Mammary epithelial cell (primary cell): ENCODE measurements around the gene POLR1E.

ENCODE experiments used
- CTCF ChIP-seq, 2 donors: IDR thresholded peaks in 1 of 2; conservative IDR thresholded peaks in 1 of 2; 2 replicates each; pipeline ENCODE4 v1.5.1; 2011 to 2012; ENCODE audit warnings: inconsistent platforms in 2 of 2, low read length in 2 of 2, mild to moderate bottlenecking in 2 of 2, control low read depth in 1 of 2, low read depth in 1 of 2; ENCODE audit not compliant: insufficient read depth in 1 of 2; ENCODE audit errors: extremely low read depth in 1 of 2
- EZH2 ChIP-seq: IDR thresholded peaks from 2 replicates; pipeline ENCODE4 v1.6.1; 2012; ENCODE audit warnings: low read length, inconsistent platforms, borderline replicate concordance

DNA sequence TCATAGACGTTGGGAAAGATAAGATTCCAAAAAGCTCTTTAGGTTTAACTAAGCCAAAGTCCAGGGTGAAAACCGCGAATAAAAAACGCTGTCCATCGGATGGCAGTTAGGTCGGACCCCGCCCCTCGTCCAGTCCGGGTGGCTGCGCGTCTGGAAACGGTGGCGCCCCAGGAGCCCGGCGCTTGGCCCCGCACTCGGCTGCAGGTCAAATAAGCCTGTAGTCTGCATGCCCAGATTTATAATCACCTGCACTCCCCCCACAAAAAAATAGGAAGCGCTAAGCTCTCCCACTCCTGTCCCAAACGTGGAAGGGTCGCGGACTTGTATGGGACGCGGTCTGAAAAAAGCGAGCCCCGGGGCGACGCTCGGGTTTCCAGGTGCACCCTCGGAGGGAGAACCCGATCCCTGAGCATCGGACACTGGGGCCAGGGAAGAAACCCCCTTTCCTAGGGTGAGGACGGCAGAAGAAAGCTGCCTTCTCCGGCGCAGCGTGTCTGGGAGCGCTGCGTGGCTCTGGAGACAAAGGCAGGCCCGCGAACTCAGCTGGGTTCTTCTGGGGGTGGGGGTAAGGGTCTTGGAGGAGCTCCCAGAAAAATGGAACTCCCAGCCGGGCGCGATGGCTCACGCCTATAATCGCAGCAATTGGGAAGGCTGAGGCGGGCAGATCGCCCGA is 19.6 kb upstream of the POLR1E start:
- TF ChIP-seq CTCF (conservative IDR thresholded peaks at IDR 0.05 in 1 of 2, IDR thresholded peaks at IDR 0.05 in 1 of 2; ENCODE audit: extremely low read depth in 1 of 2, insufficient read depth in 1 of 2, low read depth in 1 of 2, low read length in 2 of 2) (no peak), EZH2 (no peak)
